Nucleus accumbens (tissue), 56 donors: ENCODE data around the gene EFCAB6.
"Not testable (repeated sequence)": the region's sequence is repeated elsewhere in the genome, so short reads cannot be mapped to it uniquely, and the experiment has no call there.

Experiments used
- DNase-seq, 56 donors: peaks; one replicate each; lab custom pipeline; 2025; lab: John Stamatoyannopoulos, UW

The EFCAB6 gene

DNA sequence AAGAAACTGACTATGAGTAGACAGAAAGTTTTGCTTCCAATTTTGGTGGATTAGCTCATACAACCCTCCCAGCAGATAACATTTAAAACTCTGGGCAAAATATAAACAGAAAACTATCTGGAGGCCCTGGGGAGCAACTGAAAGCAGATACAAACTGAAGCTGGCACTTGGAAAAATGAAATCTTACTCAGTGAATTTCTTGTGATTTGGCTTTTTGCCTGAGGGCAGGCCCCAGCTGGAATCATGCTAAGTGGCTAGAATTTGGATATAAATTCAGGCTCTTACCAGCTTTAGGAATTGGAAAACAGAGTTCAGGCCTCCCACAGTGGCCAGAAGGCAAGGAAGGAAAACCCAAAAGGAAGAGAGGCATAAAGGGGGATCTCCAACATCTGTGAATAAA is 85.8 kb downstream of the EFCAB6 start:
- no peak for DNase-seq

DNA sequence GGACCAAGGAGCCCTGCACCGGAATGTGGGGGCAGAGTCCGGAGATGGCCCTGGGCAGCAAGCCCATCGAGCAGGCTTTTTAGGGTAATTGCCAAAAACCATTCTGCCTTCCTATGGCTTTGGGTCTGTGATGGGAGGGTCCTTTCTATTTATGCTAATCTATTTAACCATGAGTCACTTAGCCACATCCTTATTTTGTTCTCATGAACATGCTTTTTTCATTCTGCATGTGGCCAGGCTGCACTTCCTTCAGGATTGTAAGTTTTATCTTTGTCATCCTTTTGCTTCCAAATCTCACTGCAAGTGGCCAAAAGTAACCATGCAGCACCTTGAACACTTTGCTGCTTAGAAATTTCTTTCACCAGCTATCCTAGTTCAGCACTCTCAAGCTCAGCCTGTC is 88.3 kb downstream of the EFCAB6 start:
- DNase-seq = no peak

DNA sequence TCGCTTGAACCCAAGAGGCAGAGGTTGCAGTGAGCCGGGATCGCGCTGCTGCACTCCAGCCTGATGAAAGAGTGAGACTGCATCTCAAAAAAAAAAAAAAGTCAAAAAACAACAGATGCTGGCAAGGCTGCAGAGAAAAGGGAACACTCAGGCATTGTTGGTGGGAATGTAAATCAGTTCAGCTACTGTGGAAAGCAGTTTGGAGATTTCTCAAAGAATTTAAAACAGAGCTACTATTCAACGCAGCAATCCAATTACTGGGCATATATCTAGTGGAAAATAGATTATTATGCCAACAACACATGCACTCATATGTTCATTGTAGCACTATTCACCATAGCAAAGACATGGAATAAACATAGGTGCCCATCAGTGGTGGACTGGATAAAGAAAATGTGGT is 89.7 kb downstream of the EFCAB6 start:
- DNase-seq = peak in 1 of 56 donors; percentile 5

DNA sequence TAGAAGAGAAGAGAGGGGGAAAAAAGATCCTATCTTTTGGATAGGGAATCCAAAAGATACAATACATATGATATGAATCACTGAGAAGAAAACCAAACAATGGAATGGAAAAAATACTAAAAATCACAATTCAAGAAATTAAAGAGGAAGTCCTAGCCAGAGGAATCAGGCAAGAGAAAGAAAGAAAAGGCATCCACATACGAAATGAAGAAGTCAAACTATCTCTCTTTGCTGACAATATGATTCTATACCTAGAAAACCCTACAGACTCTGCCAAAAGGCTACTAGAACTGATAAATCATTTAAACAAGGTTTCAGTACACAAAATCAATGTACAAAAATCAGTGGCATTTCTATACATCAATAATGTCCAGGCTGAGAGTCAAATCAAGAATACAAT is 91.4 kb downstream of the EFCAB6 start:
- DNase-seq = no peak

DNA sequence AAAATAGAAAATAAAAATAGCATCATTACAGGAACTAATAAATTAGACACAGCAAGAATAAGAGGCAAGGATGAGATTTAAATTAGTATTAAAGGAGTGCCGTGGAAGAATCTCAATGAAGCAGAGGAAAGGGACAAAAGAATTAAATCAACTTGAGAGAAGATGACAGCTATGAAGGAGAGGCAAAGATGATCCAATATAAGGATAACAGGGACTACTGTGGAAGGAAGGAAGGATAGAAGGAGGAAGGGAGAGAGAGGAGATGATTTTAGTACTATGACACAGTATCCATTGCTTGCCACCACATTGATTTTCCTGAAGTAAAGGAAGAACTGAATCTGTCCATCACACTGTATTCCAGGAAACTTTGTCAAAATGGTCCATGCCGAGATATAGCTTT is 98.0 kb downstream of the EFCAB6 start:
- no peak for DNase-seq

DNA sequence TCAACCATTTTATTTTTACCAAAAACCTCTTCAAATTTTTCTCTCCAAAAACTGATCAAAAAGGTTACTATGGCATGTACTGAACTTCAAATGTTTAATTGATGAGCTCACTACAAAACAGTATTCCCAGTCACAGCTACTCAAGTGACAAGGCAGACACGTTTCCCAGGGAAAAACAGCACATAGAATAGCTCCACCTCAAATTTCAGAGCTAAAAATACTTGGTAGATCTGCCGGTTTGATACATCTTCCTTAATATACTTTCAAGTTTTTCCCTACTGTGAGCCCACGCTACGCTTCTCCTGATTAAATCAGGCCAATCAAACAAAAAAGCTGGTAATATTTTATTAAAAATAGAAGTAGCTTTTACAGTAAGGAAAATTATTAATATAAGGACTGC is 100.4 kb downstream of the EFCAB6 start:
- peak in 5 of 56 donors; percentile 11 to 30 (median 27) for DNase-seq

DNA sequence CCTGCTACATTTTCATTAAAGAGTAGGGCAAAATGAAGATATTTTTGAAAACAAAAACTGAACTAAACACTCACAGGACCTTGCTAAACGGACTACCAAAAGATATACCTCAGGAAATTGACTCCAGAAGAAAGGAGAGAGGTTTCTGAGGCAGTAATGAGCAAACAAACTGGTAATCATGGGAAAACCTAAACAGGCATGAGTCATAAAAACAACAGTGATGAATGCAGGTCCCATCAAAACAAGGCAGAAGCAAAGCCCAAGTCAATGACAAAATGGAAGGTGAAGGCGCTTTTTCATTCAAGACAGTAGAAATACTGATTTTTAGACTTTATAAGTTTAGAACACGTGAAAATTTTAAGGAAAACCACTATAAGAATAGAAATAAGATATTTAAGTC is 104.5 kb downstream of the EFCAB6 start:
- DNase-seq = no peak

DNA sequence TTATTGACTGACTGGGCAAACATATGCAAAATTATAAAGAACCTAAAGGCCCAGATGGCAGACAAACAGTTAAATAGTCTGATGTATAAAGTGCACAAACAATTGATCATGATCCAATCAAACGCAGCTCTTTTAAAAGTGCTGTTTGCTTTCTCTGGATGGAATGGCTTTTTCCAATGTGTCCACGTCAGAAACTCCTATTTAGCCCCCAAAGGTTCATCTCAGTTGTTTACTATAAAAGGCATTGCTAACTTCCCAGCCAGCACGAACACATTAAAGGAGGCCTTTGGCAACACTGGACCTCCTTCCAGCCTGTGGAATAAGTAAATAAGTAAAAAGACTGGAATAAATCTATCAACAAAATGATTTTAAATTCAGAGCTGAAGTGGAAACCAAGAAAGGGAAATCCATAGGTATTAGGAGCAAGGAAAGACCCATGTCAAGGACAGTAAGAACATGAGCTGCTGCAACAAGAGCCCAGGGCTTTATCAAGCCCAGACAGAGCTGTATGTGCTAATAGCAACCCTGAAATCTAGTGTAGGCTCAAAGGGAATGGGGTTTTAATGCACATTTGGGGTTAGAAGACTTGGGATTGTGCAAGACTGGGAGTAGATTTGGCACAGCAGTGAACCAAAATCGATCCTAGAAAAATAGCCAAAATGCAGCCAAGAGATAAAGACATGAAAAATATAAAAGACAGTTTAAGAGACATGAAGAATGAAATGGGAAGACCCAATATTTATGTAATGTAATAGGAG is 105.4 kb downstream of the EFCAB6 start:
- DNase-seq = no peak

DNA sequence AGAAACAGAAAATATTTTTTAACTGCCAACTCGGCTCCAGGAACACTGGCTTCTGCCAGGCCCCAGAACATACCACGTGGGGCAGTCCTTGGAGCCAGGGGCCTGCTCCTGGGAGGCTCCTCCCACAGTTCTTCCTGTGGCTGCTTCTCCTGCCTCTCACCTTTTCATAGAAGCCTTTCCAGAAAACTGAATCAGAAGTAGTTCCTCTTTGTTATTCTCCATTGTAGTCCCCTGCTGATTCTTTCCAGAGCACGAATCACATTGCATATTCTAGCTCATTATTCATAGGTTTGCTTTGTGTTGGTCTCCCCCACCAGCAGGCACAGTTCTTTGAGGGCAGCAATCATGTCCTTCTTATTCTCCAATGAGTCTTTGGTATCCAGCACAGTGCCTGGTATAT is 106.0 kb downstream of the EFCAB6 start:
- no peak for DNase-seq

DNA sequence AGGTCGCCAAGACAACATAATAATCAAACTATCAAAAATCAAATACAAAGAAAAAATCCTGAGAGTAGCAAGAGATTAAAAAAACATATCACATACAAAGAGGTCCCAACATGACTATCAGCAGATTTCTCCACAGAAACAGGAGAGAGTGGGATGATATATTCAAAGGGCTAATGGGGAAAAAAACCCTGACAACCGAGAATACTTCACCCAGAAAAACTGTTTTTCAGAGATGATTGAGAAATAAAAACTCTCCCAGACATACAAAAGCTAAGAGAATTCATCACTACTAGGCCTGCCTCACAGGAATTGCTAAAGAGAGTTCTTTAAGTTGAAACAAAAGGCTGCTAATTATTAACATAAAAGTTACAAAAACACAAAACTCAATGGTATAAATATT is 108.1 kb downstream of the EFCAB6 start:
- no peak for DNase-seq

DNA sequence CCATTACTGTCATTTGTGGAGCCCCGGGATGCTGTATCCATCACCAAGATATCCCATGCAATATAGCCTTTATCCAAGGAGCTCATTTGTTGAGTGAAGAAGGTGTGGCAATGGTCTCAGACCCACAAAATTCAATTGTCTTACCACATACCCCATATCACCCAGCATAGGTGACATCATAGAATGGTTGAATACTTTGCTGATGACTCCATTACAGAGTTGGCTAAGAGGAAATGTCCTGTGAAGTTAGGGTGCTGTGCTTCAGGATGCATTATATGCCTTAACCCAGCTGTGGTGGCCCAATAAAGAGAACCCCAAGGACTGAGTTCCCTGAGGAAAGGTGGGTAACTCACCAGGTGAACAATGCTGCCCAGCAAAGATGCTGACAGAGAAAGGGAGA is 113.7 kb downstream of the EFCAB6 start:
- DNase-seq = no peak

DNA sequence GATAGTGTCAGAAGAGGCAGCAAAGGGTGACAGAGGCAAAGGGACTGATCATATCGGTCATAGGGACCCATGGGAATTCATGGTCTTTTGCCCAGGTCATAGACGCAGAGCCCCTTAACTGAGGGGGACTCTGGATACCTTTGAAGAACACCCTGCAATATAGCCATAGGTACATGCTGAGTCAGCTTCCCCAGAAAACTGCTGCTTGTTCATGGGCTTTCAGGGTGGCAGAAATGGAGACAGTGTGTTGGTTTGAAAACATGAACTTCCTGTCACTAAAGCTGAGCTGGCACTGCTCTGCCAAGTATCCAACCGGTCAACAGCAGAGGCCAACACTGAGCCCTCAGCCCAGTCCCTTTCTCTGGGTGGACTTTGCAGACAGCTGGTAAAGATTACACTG is 114.2 kb downstream of the EFCAB6 start:
- no peak for DNase-seq

DNA sequence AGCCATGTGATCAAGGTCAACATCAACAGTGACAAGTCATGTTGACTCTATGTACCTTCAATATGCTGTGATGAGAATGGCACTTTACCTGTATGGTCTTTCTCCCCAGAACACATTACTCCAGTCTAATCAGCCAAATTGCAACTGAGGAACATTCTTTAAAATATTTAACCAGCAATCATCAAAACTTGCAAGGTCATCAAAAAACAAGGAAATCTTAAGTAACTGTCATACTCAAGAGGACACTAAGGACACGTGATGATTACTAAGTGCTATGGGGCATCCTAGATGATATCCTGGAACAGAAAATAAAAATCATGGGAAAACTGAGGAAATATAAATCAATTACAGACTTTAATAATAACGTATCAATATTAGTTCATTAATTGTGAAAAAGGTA is 118.9 kb downstream of the EFCAB6 start:
- no peak for DNase-seq

DNA sequence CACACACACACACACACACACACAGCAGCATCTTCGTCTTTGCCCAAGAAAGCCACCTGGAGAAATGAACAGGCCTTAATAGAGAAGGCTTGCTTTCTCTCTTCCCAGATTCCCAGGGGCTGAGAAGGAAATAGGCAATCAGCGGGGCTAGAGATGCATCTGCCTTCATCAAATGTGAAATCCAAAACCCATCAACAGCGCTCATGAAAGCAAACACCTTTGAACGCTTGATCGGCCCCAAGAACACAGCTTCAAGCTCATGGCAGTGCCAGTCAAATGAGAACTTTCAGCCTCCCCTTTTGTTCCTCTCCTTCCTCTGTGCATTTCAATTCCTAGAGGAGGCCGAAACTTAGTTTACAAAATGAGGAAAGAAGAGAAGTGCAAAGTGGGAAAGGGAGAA is 122.7 kb downstream of the EFCAB6 start:
- no peak for DNase-seq

DNA sequence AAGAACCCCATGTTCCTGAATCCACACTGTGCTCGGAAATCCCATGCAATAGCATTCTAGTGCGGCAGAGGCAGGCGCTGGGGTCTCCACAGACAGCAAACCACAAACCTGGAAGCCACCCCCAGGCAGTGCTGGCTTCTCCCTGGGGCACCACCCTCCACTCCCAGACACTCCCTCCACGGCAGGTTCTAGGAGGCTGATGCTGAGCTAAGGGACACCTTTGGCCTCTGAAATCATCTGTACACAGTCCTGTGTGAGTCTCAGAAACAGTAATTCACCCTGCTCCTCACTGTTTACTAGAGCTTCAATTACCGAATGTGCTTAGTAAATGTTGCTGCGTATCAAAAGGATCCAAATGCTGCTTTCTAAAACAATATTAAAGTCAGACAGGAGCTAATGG is 129.3 kb downstream of the EFCAB6 start:
- DNase-seq = no peak

DNA sequence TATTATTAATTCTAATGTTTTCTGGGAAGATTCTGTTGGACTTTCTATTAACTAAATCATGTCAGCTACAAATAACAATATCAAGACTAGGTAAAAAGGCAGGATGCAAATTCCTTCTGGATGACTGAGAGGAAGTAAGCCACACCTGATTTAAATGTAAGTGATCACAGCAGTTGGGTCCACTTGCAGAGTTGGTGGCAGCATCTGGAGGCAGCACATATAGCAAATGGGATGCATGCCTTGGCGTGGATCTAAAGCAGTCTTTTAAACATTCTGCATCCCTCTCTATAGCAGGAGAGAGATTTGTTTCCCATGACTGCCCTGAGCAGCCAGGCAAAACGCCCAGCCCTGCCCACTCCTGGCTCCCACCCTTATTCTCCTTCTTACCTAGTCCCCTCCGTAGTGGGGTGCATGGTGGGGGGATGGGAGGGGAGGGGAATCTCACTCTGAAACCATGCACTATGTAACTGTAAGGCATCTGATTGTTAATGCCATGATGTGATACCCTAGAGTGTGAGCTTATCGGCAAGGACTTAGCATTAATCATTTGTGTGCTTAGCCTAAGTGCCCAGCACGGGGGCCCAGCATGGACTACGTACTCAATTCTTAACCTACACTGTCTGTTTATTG is 130.3 kb downstream of the EFCAB6 start:
- no peak for DNase-seq

DNA sequence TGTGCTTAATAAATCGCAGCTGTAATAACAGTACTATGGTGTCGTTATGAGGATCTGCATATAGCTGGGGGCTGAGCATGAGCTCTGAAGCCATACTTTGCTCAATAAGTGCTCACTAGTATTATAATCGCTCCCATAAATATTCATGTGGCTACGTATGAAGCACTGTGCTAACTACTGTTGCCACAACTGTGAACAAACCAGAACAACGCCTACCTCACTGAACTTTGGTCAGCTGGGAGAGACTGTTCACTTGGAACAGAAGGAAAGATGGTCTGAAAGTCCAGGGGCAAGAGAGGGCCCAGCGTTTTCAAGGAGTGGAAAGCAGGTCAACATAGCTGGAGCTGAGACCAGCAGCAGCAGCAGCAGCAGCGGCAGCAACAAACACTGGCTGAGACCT is 141.6 kb downstream of the EFCAB6 start:
- no peak for DNase-seq

DNA sequence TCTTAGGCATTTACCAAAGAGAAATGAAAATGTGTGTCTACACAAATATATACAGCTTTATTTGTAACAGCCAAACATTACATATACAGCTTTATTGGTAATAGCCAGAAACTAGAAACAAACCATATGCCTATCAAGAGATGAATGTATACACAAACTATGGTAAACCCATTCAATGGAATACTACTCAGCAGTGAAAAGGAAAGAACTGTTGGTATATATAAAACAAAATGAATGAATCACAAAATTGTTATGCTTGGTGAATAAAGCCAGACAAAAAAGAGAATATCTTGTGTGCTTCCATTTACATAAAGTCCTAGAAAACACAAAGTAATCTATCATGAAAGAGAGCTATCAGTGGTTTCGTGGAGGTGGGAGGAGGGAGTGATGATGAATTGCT is 142.9 kb downstream of the EFCAB6 start:
- DNase-seq = no peak

DNA sequence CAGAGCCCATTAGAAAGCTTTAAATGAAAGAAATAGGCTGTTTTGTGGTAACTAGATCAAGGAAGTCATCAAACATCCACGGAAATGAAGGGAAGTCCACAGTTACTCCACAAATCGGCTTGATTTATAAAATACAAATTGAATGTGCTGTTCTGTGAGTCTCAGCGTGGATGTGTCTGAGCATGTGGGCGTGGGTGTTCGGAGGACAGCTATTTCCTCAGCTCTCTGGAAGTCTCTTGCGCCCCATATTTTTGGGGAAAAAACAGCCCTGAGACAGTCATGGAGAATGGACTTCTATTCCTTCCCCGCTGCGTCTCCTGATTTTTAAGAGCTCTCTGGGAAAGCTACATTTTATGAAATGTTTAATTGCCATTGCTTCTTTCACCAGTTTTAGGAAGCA is 144.4 kb downstream of the EFCAB6 start:
- DNase-seq = no peak

DNA sequence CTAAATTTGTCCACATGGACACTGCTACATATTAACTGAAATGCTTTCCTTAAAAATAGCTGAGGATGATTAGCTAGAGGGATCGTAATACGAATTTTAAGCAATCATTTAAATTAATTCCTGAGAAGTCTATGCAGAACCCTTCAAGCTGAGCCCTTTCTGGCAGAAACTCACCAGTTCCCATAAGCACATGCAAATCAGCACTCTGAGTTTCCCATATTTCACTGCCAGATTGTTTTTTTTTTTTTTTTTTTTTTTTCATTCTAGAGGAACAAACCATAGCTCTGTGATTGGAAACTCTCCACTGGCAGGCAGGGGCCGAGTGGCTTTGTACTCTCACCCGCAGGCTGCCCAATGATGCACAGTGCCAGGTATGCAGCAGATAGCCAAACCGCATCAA is 145.6 kb downstream of the EFCAB6 start:
- DNase-seq = peak in 1 of 56 donors; percentile 2

DNA sequence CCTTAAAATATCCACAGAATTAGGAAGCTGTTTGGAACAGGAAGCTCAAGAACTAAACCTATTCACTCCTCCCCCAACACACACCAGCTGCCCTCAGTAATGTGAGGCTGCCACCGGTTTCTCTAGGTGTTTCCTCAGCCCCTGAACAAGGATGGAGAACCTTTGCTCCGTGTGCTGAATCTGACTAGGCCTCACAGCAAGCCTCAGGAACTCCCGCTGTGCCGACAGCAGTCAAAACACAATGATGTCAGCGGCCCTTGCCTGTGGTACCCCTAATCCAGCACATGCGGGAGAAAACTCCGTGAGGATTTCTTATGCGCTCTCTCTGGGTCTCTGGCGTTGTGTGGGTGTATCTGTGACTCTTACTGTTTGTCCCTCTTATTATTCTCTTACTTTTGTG is 153.3 kb downstream of the EFCAB6 start:
- no peak for DNase-seq

DNA sequence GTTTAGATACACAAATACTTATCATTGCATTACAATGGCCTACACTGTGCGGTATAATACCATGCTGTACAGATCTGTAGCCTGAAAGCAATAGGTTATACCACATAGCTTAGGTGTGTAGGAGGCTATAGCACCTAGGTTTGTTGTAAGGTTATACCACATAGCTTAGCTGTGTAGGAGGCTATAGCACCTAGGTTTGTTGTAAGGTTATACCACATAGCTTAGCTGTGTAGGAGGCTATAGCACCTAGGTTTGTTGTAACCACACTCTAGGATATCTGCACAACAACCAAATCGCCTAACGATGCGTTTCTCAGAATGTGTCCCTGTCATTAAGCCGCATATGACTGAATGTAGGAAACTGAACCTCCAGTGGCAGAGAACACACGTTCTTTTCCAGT is 155.5 kb downstream of the EFCAB6 start:
- not testable (repeated sequence) for DNase-seq

DNA sequence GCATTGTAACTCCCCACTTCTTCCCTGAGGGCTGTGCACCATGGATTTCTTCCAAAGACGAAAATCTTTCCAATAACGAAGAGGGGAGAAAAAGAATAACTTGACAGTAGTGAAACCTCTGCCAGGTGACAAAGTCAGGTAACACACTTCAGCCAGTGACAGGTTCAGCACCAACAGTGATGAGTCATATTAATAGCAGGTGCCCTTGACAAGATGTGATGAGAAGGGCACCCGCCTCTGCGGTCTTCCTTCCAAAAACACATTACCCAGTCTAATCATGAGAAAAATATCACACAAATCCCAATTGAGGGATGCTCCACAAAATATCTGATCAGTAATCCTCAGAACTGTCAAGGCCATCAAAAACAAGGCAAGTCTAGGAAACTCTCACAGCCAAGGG is 157.8 kb downstream of the EFCAB6 start:
- peak in 5 of 56 donors; percentile 4 to 40 (median 11) for DNase-seq
